Inflammatory macrophage (primary cell): Measurements from ENCODE around the gene COL16A1.

Experiments used
- DNase-seq, 2 donors: peaks; one replicate each; pipeline ENCODE4 v3.0.0-alpha.2; 2020 to 2022

The COL16A1 gene

GRCh38 chr1:31621847-31622730 is 81.7 kb downstream of the COL16A1 start:
- DNase-seq, result no peak

DNA sequence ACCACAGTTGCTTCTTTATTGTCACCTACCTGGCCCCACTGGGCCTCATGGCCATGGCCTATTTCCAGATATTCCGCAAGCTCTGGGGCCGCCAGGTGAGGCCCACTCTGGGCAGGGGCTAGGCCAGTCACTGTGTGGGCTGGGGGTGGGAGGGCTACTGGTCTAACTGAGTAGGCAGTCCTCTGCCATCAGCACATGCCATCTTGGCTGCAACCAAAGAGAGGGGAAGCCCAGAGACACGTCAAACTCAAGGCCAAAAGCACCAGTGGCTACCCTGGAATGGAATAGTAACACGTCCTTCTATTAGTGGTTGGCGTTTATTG is 82.4 kb downstream of the COL16A1 start:
- DNase-seq, result no peak

GRCh38 chr1:31620631-31621497 is 83.0 kb downstream of the COL16A1 start:
- no peak for DNase-seq

GRCh38 chr1:31618916-31619846 is 84.6 kb downstream of the COL16A1 start:
- DNase-seq, result no peak

GRCh38 chr1:31617916-31618746 is 85.7 kb downstream of the COL16A1 start:
- DNase-seq, result peak; percentile 29 to 42

- no peak for DNase-seq
Observed at GRCh38 chr1:31617218-31617915, 86.5 kb downstream of the COL16A1 start, which contains the start of gene HCRTR1. TSS of gene HCRTR1 (plus strand) at chr1:31617689. CDS start at chr1:31619193, 1,504 bp downstream.

DNA sequence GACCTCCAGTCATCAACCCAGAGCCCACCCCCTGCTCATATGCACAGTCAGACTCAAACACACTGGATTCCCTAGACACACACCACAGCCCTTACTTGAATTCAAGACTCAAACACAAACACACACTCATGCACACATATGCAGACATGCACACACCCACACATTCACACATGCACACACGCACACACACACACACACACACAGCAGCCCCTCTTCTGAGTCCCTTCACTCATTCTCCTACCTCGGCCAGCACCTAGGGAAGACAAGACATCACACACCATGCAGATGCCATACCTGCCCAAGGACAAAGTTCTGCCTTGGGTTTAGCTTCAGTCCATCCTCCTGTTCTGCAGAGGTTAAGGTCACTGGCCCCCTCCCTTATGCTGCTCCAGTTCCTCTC is 87.9 kb downstream of the COL16A1 start:
- DNase-seq, result no peak

- DNase-seq, result no peak
Observed at GRCh38 chr1:31615414-31615813, 88.4 kb downstream of the COL16A1 start.

GRCh38 chr1:31614414-31615005 is 89.3 kb downstream of the COL16A1 start:
- no peak for DNase-seq

DNA sequence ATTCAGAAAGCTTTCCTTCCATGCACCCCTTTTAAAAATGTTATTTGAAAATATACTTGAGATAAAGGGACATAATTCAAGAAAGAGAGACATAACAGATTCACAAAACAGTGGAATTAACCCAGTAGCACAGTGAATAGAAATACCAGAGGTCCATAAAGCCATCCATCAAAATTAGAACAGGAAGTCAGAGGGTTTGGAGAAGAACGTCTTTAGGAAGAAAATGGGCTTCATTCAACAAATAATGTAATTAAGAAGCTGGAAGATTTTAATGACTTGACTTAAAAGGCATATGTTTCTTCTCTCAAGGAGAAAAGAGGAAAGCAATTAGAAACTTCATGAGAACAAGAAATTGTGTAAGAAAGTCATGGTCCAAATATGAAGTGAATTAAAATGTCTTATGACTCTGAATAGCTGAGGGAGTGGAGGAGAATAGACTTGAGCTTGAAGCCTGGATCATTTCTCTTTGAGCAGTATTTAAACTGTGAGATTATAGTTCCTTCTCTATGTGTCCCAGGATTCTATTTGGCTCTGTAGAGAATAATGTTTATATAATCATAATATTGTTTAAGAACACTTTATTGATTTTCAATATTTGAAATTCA is 94.2 kb downstream of the COL16A1 start:
- DNase-seq, result peak in 1 of 2 donors; percentile 28

- no peak for DNase-seq
Observed at GRCh38 chr1:31607360-31607759, 96.5 kb downstream of the COL16A1 start.

- peak; percentile 92 to 93 for DNase-seq
Observed at GRCh38 chr1:31605908-31606427, 97.8 kb downstream of the COL16A1 start.
